ENCODE data around the gene STAB2. TPM values are rescaled to one million over a fixed set of nuclear protein-coding genes. Genes with fewer than 3 reads are reported as not detected.

STAB2 gene
- polyA plus RNA-seq, 3 donors = not detected

DNA sequence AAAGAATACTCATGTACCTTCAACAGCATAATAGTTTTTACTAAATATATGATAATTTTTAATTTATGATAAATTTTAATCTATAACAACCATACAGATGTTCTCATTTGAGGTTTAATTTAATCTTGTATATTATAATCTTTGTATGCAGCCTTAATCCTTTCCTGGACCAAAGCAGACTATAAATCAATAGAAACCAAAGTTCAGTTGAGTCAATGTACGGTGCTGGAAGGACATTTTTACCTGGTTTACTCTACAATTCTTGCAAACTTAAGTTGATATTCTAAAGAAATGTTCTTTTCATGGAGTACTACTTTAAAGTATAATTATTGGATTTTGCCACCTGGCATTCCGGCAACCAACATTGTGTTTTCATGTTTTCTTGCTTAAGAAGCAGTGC, 118.0 kb downstream of the STAB2 start:
- intact Hi-C loops (cut with micrococcal nuclease) = no loop called here
- Histone ChIP-seq H3K4me2 (replicated peaks; ENCODE audit: extremely low read depth, low read length, poor library complexity, severe bottlenecking) (no peak overlapping the region), H3K27ac (ENCODE audit: low read depth in 1 of 2, low read length in 2 of 2) (no peak overlapping the region), H3K9ac (ENCODE audit: insufficient read depth, low read length, poor library complexity, severe bottlenecking) (no peak overlapping the region), H3K4me3 (replicated peaks in 1 of 3; ENCODE audit: low read depth in 2 of 3, low read length in 3 of 3) (no peak overlapping the region), H3K27me3 (ENCODE audit: control insufficient read depth in 2 of 2, insufficient read depth in 2 of 2, low read length in 2 of 2) (no peaks in the 10 kb centered on the region), H3K79me2 (ENCODE audit: insufficient read depth, low read length) (no peaks in the 10 kb centered on the region), H3K9me3 (replicated peaks in 1 of 2; ENCODE audit: control insufficient read depth in 1 of 2, insufficient read depth in 1 of 2, low read length in 2 of 2) (no peaks in the 10 kb centered on the region), H4K20me1 (ENCODE audit: insufficient read depth, low read length) (no peaks in the 10 kb centered on the region), H2AFZ (ENCODE audit: insufficient read depth, low read depth, low read length, poor library complexity, severe bottlenecking) (no peak overlapping the region), H3K4me1 (ENCODE audit: control insufficient read depth in 1 of 2, insufficient read depth in 2 of 2, low read length in 2 of 2) (no peaks in the 10 kb centered on the region), H3K36me3 (replicated peaks in 1 of 2; ENCODE audit: control insufficient read depth in 1 of 2, insufficient read depth in 2 of 2, low read length in 2 of 2) (no peaks in the 10 kb centered on the region)
- Mint-ChIP-seq H3K4me3 (no peak overlapping the region), H3K36me3 (no peaks in the 10 kb centered on the region), H3K27ac (no peak overlapping the region), H3K9me3 (peaks cover 0 to 3% (median 0%) of the 10 kb centered on the region in 7 donors), H3K4me1 (no peaks in the 10 kb centered on the region), H3K27me3 (ENCODE audit: low read depth in 3 of 3) (peaks cover 11 to 21% (median 17%) of the 10 kb centered on the region in 3 donors)
- TF ChIP-seq, protein P1, sequence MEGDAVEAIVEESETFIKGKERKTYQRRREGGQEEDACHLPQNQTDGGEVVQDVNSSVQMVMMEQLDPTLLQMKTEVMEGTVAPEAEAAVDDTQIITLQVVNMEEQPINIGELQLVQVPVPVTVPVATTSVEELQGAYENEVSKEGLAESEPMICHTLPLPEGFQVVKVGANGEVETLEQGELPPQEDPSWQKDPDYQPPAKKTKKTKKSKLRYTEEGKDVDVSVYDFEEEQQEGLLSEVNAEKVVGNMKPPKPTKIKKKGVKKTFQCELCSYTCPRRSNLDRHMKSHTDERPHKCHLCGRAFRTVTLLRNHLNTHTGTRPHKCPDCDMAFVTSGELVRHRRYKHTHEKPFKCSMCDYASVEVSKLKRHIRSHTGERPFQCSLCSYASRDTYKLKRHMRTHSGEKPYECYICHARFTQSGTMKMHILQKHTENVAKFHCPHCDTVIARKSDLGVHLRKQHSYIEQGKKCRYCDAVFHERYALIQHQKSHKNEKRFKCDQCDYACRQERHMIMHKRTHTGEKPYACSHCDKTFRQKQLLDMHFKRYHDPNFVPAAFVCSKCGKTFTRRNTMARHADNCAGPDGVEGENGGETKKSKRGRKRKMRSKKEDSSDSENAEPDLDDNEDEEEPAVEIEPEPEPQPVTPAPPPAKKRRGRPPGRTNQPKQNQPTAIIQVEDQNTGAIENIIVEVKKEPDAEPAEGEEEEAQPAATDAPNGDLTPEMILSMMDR (IDR thresholded peaks at IDR 0.05) = no peak
- no CpG with 5 or more reads among the region's 2 CpGs for WGBS (ENCODE audit: insufficient coverage)
- DNase-seq = no peak

- TF ChIP-seq, protein P1 (IDR thresholded peaks at IDR 0.05) = no peak
- Mint-ChIP-seq H3K36me3 (no peaks in the 10 kb centered on the region), H3K27me3 (ENCODE audit: low read depth in 3 of 3) (peaks cover 15 to 21% (median 21%) of the 10 kb centered on the region in 3 donors), H3K27ac (no peak overlapping the region), H3K9me3 (peaks cover 0 to 3% (median 0%) of the 10 kb centered on the region in 7 donors), H3K4me1 (no peaks in the 10 kb centered on the region), H3K4me3 (no peak overlapping the region)
- no peak for DNase-seq
- Histone ChIP-seq H4K20me1 (ENCODE audit: insufficient read depth, low read length) (no peaks in the 10 kb centered on the region), H3K4me2 (replicated peaks; ENCODE audit: extremely low read depth, low read length, poor library complexity, severe bottlenecking) (no peak overlapping the region), H3K9ac (ENCODE audit: insufficient read depth, low read length, poor library complexity, severe bottlenecking) (no peak overlapping the region), H3K9me3 (replicated peaks in 1 of 2; ENCODE audit: control insufficient read depth in 1 of 2, insufficient read depth in 1 of 2, low read length in 2 of 2) (no peaks in the 10 kb centered on the region), H3K36me3 (replicated peaks in 1 of 2; ENCODE audit: control insufficient read depth in 1 of 2, insufficient read depth in 2 of 2, low read length in 2 of 2) (no peaks in the 10 kb centered on the region), H3K4me1 (ENCODE audit: control insufficient read depth in 1 of 2, insufficient read depth in 2 of 2, low read length in 2 of 2) (no peaks in the 10 kb centered on the region), H3K79me2 (ENCODE audit: insufficient read depth, low read length) (no peaks in the 10 kb centered on the region), H3K4me3 (replicated peaks in 1 of 3; ENCODE audit: low read depth in 2 of 3, low read length in 3 of 3) (no peak overlapping the region), H2AFZ (ENCODE audit: insufficient read depth, low read depth, low read length, poor library complexity, severe bottlenecking) (no peak overlapping the region), H3K27me3 (ENCODE audit: control insufficient read depth in 2 of 2, insufficient read depth in 2 of 2, low read length in 2 of 2) (peaks cover 0 to 5% of the 10 kb centered on the region in 2 donors), H3K27ac (ENCODE audit: low read depth in 1 of 2, low read length in 2 of 2) (no peak overlapping the region)
- WGBS (ENCODE audit: insufficient coverage) = 83% methylated on average over 2 of the region's 2 CpGs
- intact Hi-C loops (cut with micrococcal nuclease) = no loop called here
Measured at GRCh38 chr12:103705927-103706326, 118.9 kb downstream of the STAB2 start.

All from CD14-positive monocyte (primary cell).